HepG2 (cell line): Measurements from ENCODE around the gene HNRNPA1L2. TPM values are rescaled to one million over a fixed set of nuclear protein-coding genes. Genes with fewer than 3 reads are reported as not detected.

Source experiments
- ARID4A ChIP-seq: sonication (generic); formaldehyde crosslinking; IDR thresholded peaks from 2 replicates; pipeline ENCODE4 v1.5.0; 2020; ENCODE audit warnings: mild to moderate bottlenecking, missing genetic modification reagents, borderline replicate concordance
- NFRKB ChIP-seq: fragments of 450-650 bp; IDR thresholded peaks from 2 replicates; pipeline ENCODE4 v1.6.1; 2017
- PAX8 ChIP-seq: sonication (generic); formaldehyde crosslinking; IDR thresholded peaks from 2 replicates; pipeline ENCODE4 v1.8.0; 2022; ENCODE audit warnings: mild to moderate bottlenecking, missing genetic modification reagents, borderline replicate concordance
- TP53 ChIP-seq: sonication (generic); formaldehyde crosslinking; conservative IDR thresholded peaks from 2 replicates; pipeline ENCODE4 v1.4.0; 2020; ENCODE audit warnings: missing genetic modification reagents
- ZC3H13 ChIP-seq: sonication (generic); formaldehyde crosslinking; IDR thresholded peaks from 2 replicates; pipeline ENCODE4 v1.8.1; 2023; ENCODE audit warnings: mild to moderate bottlenecking, missing genetic modification reagents, moderate library complexity
- ZNF318 ChIP-seq: sonication (generic); formaldehyde crosslinking; IDR thresholded peaks from 2 replicates; pipeline ENCODE4 v1.4.0; 2020; ENCODE audit warnings: mild to moderate bottlenecking, missing genetic modification reagents
- ZNF570 ChIP-seq: sonication (generic); formaldehyde crosslinking; IDR thresholded peaks from 2 replicates; pipeline ENCODE4 v1.4.0; 2020; ENCODE audit warnings: mild to moderate bottlenecking, missing genetic modification reagents, borderline replicate concordance
- ZNF646 ChIP-seq: sonication (generic); formaldehyde crosslinking; IDR thresholded peaks from 2 replicates; pipeline ENCODE4 v1.9.0; 2021; ENCODE audit warnings: mild to moderate bottlenecking, missing genetic modification reagents
- ZNF790 ChIP-seq: sonication (generic); formaldehyde crosslinking; IDR thresholded peaks from 2 replicates; pipeline ENCODE4 v1.8.0; 2022; ENCODE audit warnings: missing genetic modification reagents, mild to moderate bottlenecking, borderline replicate concordance
- polyA plus RNA-seq, 8 experiments: library from polyadenylated mRNA; depleted of rRNA in 3 of 8; stranded (reverse) in 7 of 8; unstranded in 1 of 8; fragments of >200 nt; fragmentation: Illumina TruSeq in 4 of 8; extraction: Trizol in 4 of 8; gene quantifications; 2 replicates each; pipeline versions ENCODE4 v1.2.1 to v1.2.3, GENCODE V29; 2011 to 2016; ENCODE audit warnings: low read depth in 4 of 8, missing spikeins in 1 of 8, mixed read lengths in 1 of 8; ENCODE audit not compliant: insufficient read depth in 1 of 8
- total RNA-seq, 5 experiments: library from RNA; depleted of rRNA; stranded (reverse); fragments of >200 nt; fragmentation: Illumina TruSeq; extraction: Trizol; gene quantifications; 2 replicates each; pipeline ENCODE4 v1.2.3, GENCODE V29; 2016; ENCODE audit warnings: low read depth in 1 of 5

Gene HNRNPA1L2
- total and polyA plus RNA-seq, 2 of the 13 experiments (the other 11 are each of a cell fraction or from before 2014, with no cell fraction given) = 3.6 to 7.1 TPM

GRCh38 chr13:52599848-52600603 lies 42.2 kb upstream of the HNRNPA1L2 start (continued):
- no peak for TF ChIP-seq ZNF318 (CRISPR knock-in tag)
- TF ChIP-seq PAX8 (CRISPR knock-in tag) = no peak
- no peak for TF ChIP-seq TP53
- no peak for TF ChIP-seq ZNF646 (CRISPR knock-in tag)
- TF ChIP-seq ZNF570 = no peak
- peak; percentile 28; the same call in 1 of the 2 replicates for TF ChIP-seq ARID4A (CRISPR knock-in tag)
- TF ChIP-seq ZNF790 (CRISPR knock-in tag) = no peak
- TF ChIP-seq ZC3H13 (CRISPR knock-in tag) = no peak
- no peak for TF ChIP-seq NFRKB
